HG03575 (cell line): Measurements from ENCODE around the gene LDLRAD3.

ENCODE experiments used
- ATAC-seq: cut with Tn5 transposase; IDR thresholded peaks from one replicate; pipeline ENCODE4 v1.9.1; 2021; ENCODE audit not compliant: unreplicated experiment, insufficient number of reproducible peaks, low FRiP score; ENCODE audit errors: extremely low read depth

Gene LDLRAD3

GRCh38 chr11:35923452-35923851 lies 20.4 kb upstream of the LDLRAD3 start:
- ATAC-seq: no peak

DNA sequence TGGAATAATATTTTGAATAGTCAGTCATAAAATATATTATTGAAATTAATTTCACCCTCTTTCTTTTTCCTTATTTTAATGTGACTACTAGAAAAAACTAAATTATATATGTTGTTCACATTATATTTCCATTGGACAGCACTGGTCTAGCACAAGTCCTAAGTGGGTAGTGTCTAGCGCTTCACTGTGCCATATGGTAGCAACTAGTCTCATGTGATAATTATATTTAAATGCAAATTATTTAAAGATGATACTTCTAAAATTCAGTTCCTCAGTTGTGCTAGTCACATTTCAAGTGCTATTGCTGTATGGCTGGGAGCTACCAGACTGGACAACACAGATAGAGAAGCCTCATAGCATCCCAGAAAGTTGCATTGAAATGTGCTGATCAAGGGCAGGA lies 19.1 kb upstream of the LDLRAD3 start:
- ATAC-seq: no peak

GRCh38 chr11:35927104-35927503 lies 16.8 kb upstream of the LDLRAD3 start:
- ATAC-seq: no peak

DNA sequence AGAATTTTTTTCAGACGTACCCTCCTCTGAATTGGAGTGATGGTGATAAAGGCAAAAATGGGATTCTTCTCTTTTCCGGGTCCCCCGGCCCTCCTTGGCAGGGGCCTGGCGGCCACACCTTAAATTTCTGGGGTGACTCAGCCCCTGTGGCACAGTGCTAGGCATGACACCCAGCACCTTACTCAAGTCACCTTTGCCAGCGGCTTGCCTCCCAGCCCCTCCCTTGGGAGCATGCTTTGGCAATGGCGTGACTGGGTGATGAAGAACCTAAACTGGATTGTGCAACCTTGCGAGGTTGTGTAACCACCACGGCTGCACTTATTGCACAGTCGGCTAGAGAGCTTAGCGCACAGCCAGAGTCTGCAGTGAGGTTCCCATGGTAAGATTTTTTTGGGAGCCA lies 16.2 kb upstream of the LDLRAD3 start:
- ATAC-seq: no peak

GRCh38 chr11:35928688-35929395 lies 15.0 kb upstream of the LDLRAD3 start:
- ATAC-seq: no peak

- ATAC-seq: no peak
Measured at GRCh38 chr11:35930466-35930865, 13.4 kb upstream of the LDLRAD3 start.

DNA sequence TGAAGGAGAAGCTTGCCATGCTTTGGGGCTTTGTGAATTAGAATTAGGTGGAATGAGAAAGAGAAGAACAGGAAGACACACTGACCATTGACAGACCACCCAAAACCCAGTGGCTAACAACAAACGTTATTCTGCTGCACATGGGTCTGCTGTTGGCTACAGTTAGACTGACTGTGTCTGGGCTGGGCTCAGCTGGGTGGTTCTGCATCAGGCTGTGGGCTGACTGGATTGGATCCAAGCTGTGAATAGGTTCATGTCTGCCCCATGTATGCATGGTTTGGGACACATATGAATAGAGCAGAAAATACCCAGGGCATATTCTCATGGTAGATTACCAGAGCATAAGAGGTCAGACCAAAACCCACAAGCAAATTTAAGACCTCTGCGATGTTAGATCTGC lies 11.7 kb upstream of the LDLRAD3 start:
- ATAC-seq: no peak

GRCh38 chr11:35932681-35933319 lies 11.1 kb upstream of the LDLRAD3 start:
- ATAC-seq: no peak

GRCh38 chr11:35933320-35933871 lies 10.5 kb upstream of the LDLRAD3 start:
- no peak for ATAC-seq

GRCh38 chr11:35934271-35934670 lies 9.6 kb upstream of the LDLRAD3 start:
- no peak for ATAC-seq

DNA sequence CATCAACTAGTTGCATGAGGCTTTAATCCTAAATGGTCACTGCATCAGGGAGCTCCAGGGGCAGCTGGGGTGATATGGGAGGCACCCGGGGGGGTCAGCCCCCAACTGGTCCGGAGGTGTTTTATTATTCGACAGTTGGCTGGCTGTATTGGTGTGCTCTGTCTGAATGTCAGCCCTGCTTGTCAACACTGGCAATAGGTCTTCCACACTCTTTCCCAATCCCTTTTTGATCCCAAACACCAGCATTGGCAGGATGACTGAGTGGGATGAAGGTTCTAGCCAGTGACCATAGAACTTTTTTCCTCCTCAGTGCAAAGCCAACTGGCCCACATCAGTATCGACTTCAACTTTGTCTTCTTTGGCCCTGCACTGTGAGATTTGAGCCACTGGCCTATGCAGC lies 8.9 kb upstream of the LDLRAD3 start:
- no peak for ATAC-seq

- ATAC-seq: no peak
Measured at GRCh38 chr11:35935390-35935789, 8.5 kb upstream of the LDLRAD3 start.

DNA sequence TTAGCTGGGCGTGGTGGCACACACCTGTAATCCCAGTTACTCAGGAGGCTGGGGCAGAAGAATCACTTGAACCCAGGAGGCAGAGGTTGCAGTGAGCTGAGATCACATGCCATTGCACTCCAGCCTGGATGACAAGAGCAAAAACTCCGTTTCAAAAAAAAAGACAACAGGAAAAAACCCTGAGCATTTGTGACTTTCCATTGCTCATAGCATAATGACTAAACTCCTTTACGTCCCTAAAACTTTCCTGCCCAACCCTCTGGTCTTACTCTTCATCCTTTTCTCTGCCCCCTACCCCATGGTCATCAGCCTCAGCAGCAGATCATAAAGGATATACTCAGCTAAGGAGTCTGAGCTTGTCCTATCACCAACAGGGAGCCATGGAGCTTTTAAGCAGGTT lies 6.8 kb upstream of the LDLRAD3 start:
- no peak for ATAC-seq

DNA sequence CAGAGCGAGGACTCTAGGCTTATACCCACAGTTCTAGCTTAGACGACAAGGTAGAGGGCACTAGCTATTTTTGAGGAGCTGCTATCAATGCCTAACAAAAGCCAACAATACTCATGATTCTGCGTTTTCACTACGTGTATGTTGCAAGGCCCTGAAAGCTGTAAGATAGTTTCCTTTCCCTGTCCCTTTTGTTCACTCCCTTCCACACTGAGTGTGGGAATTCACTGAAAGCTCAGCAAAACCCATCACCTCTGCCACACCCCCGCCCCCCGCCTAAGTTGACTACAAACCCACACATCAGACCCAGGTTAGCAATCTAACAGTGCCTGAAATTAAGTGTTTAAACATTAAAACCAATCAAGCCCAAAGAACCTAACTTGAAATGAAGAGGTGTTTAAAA lies 6.2 kb upstream of the LDLRAD3 start:
- no peak for ATAC-seq

DNA sequence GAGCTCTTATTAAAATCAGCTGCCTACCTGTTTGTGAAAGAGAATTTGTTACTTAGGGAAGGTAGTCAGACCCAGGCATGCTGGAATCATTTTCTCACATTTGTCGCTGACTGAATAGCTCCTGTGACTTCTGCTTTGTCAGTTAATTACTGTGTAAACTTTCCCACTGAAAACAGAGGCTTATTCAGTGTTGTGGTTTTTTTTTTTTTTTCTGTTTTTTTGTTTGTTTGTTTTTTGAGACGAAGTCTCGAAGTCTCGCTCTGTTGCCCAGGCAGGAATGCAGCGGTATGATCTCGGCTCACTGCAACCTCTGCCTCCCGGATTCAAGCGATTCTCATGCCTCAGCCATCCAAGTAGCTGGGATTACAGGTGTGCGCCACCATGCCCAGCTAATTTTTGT lies 5.6 kb upstream of the LDLRAD3 start:
- no peak for ATAC-seq

DNA sequence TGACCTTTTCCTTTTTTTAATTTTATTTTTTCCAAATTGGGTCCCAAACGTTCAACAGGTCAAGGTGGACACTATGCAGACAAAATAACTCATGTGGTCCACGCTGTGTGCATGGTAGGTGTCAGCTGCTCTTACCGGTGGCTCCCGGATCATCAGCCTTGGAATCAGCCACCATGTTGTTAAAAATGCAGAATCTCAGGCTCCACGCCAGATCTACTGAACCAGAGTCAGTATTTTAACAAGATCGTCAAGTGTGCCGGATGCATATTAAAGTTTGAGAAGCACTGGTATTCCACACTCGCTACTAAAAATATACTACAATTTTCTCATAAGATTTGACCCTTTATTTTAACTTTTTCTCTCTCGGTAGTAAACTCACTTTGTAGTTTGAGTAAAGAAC lies 553 bp upstream of the LDLRAD3 start:
- no peak for ATAC-seq

- ATAC-seq: no peak
Measured at GRCh38 chr11:35944503-35945136, 758 bp downstream of the LDLRAD3 start.

- ATAC-seq: no peak
Measured at GRCh38 chr11:35945137-35945518, 1.3 kb downstream of the LDLRAD3 start.

- no peak for ATAC-seq
Measured at GRCh38 chr11:35946766-35947165, 2.9 kb downstream of the LDLRAD3 start.

- no peak for ATAC-seq
Measured at GRCh38 chr11:35947437-35947836, 3.6 kb downstream of the LDLRAD3 start.
